HG02884 (cell line): ENCODE results near the gene PDE4B.
"Not testable (repeated sequence)": the region's sequence is repeated elsewhere in the genome, so short reads cannot be mapped to it uniquely, and the experiment has no call there.

Experiments used
- ATAC-seq: cut with Tn5 transposase; IDR thresholded peaks from one replicate; pipeline ENCODE4 v1.9.1; 2021; ENCODE audit warnings: mild to moderate bottlenecking, moderate library complexity; ENCODE audit not compliant: unreplicated experiment

The PDE4B gene

GRCh38 chr1:66401244-66401643, 608.5 kb downstream of the PDE4B start:
- no peak for ATAC-seq

GRCh38 chr1:66402194-66402593, 609.5 kb downstream of the PDE4B start:
- ATAC-seq: peak; percentile 69

- no peak for ATAC-seq
Observed at GRCh38 chr1:66403007-66403731, 610.5 kb downstream of the PDE4B start.

- no peak for ATAC-seq
Observed at GRCh38 chr1:66405061-66405460, 612.4 kb downstream of the PDE4B start.

- not testable (repeated sequence) for ATAC-seq
Observed at GRCh38 chr1:66411449-66411848, 618.8 kb downstream of the PDE4B start.

- ATAC-seq: no peak
Observed at GRCh38 chr1:66412704-66413103, 620.0 kb downstream of the PDE4B start.

- ATAC-seq: no peak
Observed at GRCh38 chr1:66413136-66413837, 620.6 kb downstream of the PDE4B start.

GRCh38 chr1:66413838-66414175, 621.1 kb downstream of the PDE4B start:
- no peak for ATAC-seq

GRCh38 chr1:66415281-66415680, 622.6 kb downstream of the PDE4B start:
- ATAC-seq: no peak

GRCh38 chr1:66415866-66416265, 623.2 kb downstream of the PDE4B start:
- ATAC-seq: no peak

- no peak for ATAC-seq
Observed at GRCh38 chr1:66416295-66416694, 623.6 kb downstream of the PDE4B start.

- ATAC-seq: no peak
Observed at GRCh38 chr1:66418021-66418420, 625.3 kb downstream of the PDE4B start.

- ATAC-seq: not testable (repeated sequence)
Observed at GRCh38 chr1:66420171-66420570, 627.5 kb downstream of the PDE4B start.

- not testable (repeated sequence) for ATAC-seq
Observed at GRCh38 chr1:66420906-66421305, 628.2 kb downstream of the PDE4B start.

GRCh38 chr1:66422804-66423203, 630.1 kb downstream of the PDE4B start:
- no peak for ATAC-seq
